Cardiac septum (tissue), 1 donor: ENCODE data around the gene C11orf54. TPM values are rescaled to one million over a fixed set of nuclear protein-coding genes. Genes with fewer than 3 reads are reported as not detected.
"Not testable (repeated sequence)": the region's sequence is repeated elsewhere in the genome, so short reads cannot be mapped to it uniquely, and the experiment has no call there.

Experiments used
- DNase-seq: peaks from one replicate; pipeline ENCODE4 v3.0.0-alpha.2; 2020; ENCODE audit warnings: low spot score
- intact Hi-C: fragments of 100-400 bp; cut with DNase I; formaldehyde crosslinking; loops from one replicate; pipeline ENCODE4 v1.14.0; 2022
- total RNA-seq: library from RNA; stranded (reverse); fragmentation: NEBNext Ultra II Directional; extraction: Animal tissue kit (Norgen Biotek cat#: 25700); gene quantifications from one replicate; pipeline ENCODE4 v1.2.1, GENCODE V29; 2021
- donor health status: DM: no; HTN: no; CAD: no.

The C11orf54 gene
- total RNA-seq, 1 donor from 2014 or later, result 19.9 TPM

GRCh38 chr11:93732237-93732892, 9.1 kb upstream of the C11orf54 start:
- intact Hi-C loops, result no loop called here
- no peak for DNase-seq

- intact Hi-C loops, result no loop called here
- no peak for DNase-seq
Observed at GRCh38 chr11:93733474-93733873, 8.0 kb upstream of the C11orf54 start.

- intact Hi-C loops, result no loop called here
Observed at GRCh38 chr11:93734427-93735222, 6.8 kb upstream of the C11orf54 start.

GRCh38 chr11:93735627-93736026, 5.8 kb upstream of the C11orf54 start:
- no peak for DNase-seq
- intact Hi-C loops, result no loop called here

More at GRCh38 chr11:93734427-93735222, 6.8 kb upstream of the C11orf54 start:
- no peak for DNase-seq

GRCh38 chr11:93736129-93736528, 5.3 kb upstream of the C11orf54 start:
- intact Hi-C loops, result no loop called here
- no peak for DNase-seq

GRCh38 chr11:93737904-93738612, 3.4 kb upstream of the C11orf54 start:
- DNase-seq, result no peak
- intact Hi-C loops, result no loop called here

GRCh38 chr11:93738647-93739081, 2.8 kb upstream of the C11orf54 start:
- no peak for DNase-seq
- intact Hi-C loops, result no loop called here

GRCh38 chr11:93740031-93740729, 1.3 kb upstream of the C11orf54 start:
- DNase-seq, result no peak
- intact Hi-C loops, result loop anchor here (2.0 kb wide), 1 partner anchor 45 kb away; the partner anchor contains the start of gene MED17

- no peak for DNase-seq
- intact Hi-C loops, result loop anchor here (2.0 kb wide), 1 partner anchor 44 kb away; the partner anchor contains the start of gene MED17
Observed at GRCh38 chr11:93740730-93741093, 760 bp upstream of the C11orf54 start.

- no peak for DNase-seq
- intact Hi-C loops, result loop anchor here (2.0 kb wide), 1 partner anchor 43 kb away; the partner anchor contains the start of gene MED17
Observed at GRCh38 chr11:93741882-93742226, 382 bp downstream of the C11orf54 start.

GRCh38 chr11:93743291-93743690, 1.8 kb downstream of the C11orf54 start:
- intact Hi-C loops, result no loop called here
- no peak for DNase-seq

GRCh38 chr11:93744669-93745004, 3.2 kb downstream of the C11orf54 start:
- DNase-seq, result no peak
- intact Hi-C loops, result no loop called here

- intact Hi-C loops, result not testable (repeated sequence)
Observed at GRCh38 chr11:93745005-93745755, 3.7 kb downstream of the C11orf54 start.

GRCh38 chr11:93746101-93746500, 4.6 kb downstream of the C11orf54 start:
- intact Hi-C loops, result no loop called here
- no peak for DNase-seq

More at GRCh38 chr11:93745005-93745755, 3.7 kb downstream of the C11orf54 start:
- not testable (repeated sequence) for DNase-seq

GRCh38 chr11:93747122-93747521, 5.7 kb downstream of the C11orf54 start:
- intact Hi-C loops, result no loop called here
- no peak for DNase-seq

- DNase-seq, result no peak
- intact Hi-C loops, result no loop called here
Observed at GRCh38 chr11:93751001-93751400, 9.5 kb downstream of the C11orf54 start.

GRCh38 chr11:93753241-93753640, 11.8 kb downstream of the C11orf54 start:
- no peak for DNase-seq
- intact Hi-C loops, result no loop called here

- intact Hi-C loops, result no loop called here
Observed at GRCh38 chr11:93756748-93757147, 15.3 kb downstream of the C11orf54 start.

GRCh38 chr11:93757301-93757700, 15.8 kb downstream of the C11orf54 start:
- intact Hi-C loops, result no loop called here
- no peak for DNase-seq

More at GRCh38 chr11:93756748-93757147, 15.3 kb downstream of the C11orf54 start:
- DNase-seq, result no peak
